Testis (tissue), 2 donors: ENCODE results near the gene MAML3.

ENCODE experiments used
- POLR2A ChIP-seq: fragments of 450-650 bp; IDR thresholded peaks from one replicate; pipeline ENCODE4 v1.6.1; 2017; ENCODE audit warnings: antibody characterized with exemption, mild to moderate bottlenecking, moderate library complexity
- TF ChIP-seq, protein P1 (sequence below), 3 experiments: fragments of 450-650 bp in 2 of 3; fragments of 200-600 bp in 1 of 3; sonication (generic) in 1 of 3; IDR thresholded peaks; one replicate each; pipeline ENCODE4 v1.5.1; 2016 to 2019; ENCODE audit warnings: antibody characterized with exemption in 3 of 3, mild to moderate bottlenecking in 2 of 3, moderate library complexity in 1 of 3

GRCh38 chr4:140144050-140144449 is 9.9 kb downstream of the MAML3 start:
- no peak for TF ChIP-seq POLR2A
- TF ChIP-seq, protein P1, sequence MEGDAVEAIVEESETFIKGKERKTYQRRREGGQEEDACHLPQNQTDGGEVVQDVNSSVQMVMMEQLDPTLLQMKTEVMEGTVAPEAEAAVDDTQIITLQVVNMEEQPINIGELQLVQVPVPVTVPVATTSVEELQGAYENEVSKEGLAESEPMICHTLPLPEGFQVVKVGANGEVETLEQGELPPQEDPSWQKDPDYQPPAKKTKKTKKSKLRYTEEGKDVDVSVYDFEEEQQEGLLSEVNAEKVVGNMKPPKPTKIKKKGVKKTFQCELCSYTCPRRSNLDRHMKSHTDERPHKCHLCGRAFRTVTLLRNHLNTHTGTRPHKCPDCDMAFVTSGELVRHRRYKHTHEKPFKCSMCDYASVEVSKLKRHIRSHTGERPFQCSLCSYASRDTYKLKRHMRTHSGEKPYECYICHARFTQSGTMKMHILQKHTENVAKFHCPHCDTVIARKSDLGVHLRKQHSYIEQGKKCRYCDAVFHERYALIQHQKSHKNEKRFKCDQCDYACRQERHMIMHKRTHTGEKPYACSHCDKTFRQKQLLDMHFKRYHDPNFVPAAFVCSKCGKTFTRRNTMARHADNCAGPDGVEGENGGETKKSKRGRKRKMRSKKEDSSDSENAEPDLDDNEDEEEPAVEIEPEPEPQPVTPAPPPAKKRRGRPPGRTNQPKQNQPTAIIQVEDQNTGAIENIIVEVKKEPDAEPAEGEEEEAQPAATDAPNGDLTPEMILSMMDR (IDR thresholded peaks at IDR 0.05), result no peak
